Keratinocyte (primary cell): ENCODE results near the gene DBP. TPM values are rescaled to one million over a fixed set of nuclear protein-coding genes. Genes with fewer than 3 reads are reported as not detected.

ENCODE experiments used
- DNase-seq: peaks from one replicate; pipeline ENCODE4 v3.0.0-alpha.2; 2011; ENCODE audit warnings: low read depth, missing footprints, low spot score
- FAIRE-seq: peaks from 2 replicates; lab custom pipeline; 2011; peaks lifted over from hg19 to GRCh38; lab: Jason Lieb, UNC
- H2AFZ ChIP-seq: 2 replicates; pipeline ENCODE4 v1.6.0; 2012; ENCODE audit warnings: low read length, control low read depth, inconsistent platforms; ENCODE audit not compliant: control insufficient read depth
- H3K27ac ChIP-seq: 2 replicates; pipeline ENCODE4 v1.5.1; 2011; ENCODE audit warnings: low read length; ENCODE audit not compliant: control insufficient read depth, insufficient read depth
- H3K27me3 ChIP-seq: 3 replicates; pipeline ENCODE4 v1.6.0; 2011; ENCODE audit warnings: low read length; ENCODE audit not compliant: control insufficient read depth, insufficient read depth; ENCODE audit errors: extremely low read depth
- H3K36me3 ChIP-seq, 2 experiments: 2 replicates in 1 of 2; 3 replicates in 1 of 2; pipeline ENCODE4 v1.5.1; 2011; ENCODE audit warnings: low read length in 2 of 2, mild to moderate bottlenecking in 1 of 2; ENCODE audit not compliant: control insufficient read depth in 2 of 2, insufficient read depth in 2 of 2; ENCODE audit errors: extremely low read depth in 1 of 2
- H3K4me1 ChIP-seq: 3 replicates; pipeline ENCODE4 v1.5.1; 2011; ENCODE audit warnings: low read length; ENCODE audit not compliant: control insufficient read depth, insufficient read depth; ENCODE audit errors: extremely low read depth
- H3K4me2 ChIP-seq: 3 replicates; pipeline ENCODE4 v1.6.0; 2011; ENCODE audit warnings: low read depth, low read length; ENCODE audit not compliant: control insufficient read depth, insufficient read depth; ENCODE audit errors: extremely low read depth
- H3K4me3 ChIP-seq, 3 experiments: fragments of 200-600 bp in 1 of 3; sonication (generic) in 1 of 3; 2 replicates in 2 of 3; 3 replicates in 1 of 3; pipeline ENCODE4 v1.5.1; 2011 to 2016; ENCODE audit warnings: low read length in 3 of 3, mild to moderate bottlenecking in 3 of 3, control low read depth in 2 of 3, inconsistent platforms in 1 of 3, low read depth in 1 of 3, mixed read lengths in 1 of 3, mixed run types in 1 of 3, moderate library complexity in 1 of 3; ENCODE audit not compliant: control insufficient read depth in 2 of 3, insufficient read depth in 2 of 3; ENCODE audit errors: extremely low read depth in 1 of 3
- H3K79me2 ChIP-seq: 2 replicates; pipeline ENCODE4 v1.6.0; 2012; ENCODE audit warnings: low read length; ENCODE audit not compliant: control insufficient read depth, insufficient read depth
- H3K9ac ChIP-seq: 3 replicates; pipeline ENCODE4 v1.6.0; 2011; ENCODE audit warnings: low read length; ENCODE audit not compliant: control insufficient read depth, insufficient read depth; ENCODE audit errors: extremely low read depth
- H3K9me1 ChIP-seq: 3 replicates; pipeline ENCODE4 v1.6.0; 2011; ENCODE audit warnings: low read length; ENCODE audit not compliant: control insufficient read depth, insufficient read depth; ENCODE audit errors: extremely low read depth
- H3K9me3 ChIP-seq: 2 replicates; pipeline ENCODE4 v1.5.1; 2012; ENCODE audit warnings: low read depth, low read length; ENCODE audit not compliant: control insufficient read depth
- H4K20me1 ChIP-seq: 3 replicates; pipeline ENCODE4 v1.6.0; 2011; ENCODE audit warnings: low read length; ENCODE audit not compliant: control insufficient read depth, insufficient read depth; ENCODE audit errors: extremely low read depth
- EZH2 ChIP-seq: IDR thresholded peaks from one replicate; pipeline ENCODE4 v1.6.1; 2012; ENCODE audit warnings: inconsistent platforms, mild to moderate bottlenecking, low read length, moderate library complexity
- dilution Hi-C: fragments of 300-500 bp; cut with MboI; formaldehyde crosslinking; loops from one replicate; pipeline ENCODE4 v1.7.0; 2020; ENCODE audit warnings: low sequenced_read_pairs; ENCODE audit not compliant: extremely low pct_ligation_motif_present
- polyA plus RNA-seq, 5 experiments: library from polyadenylated mRNA; depleted of rRNA in 3 of 5; stranded (reverse) in 3 of 5; stranded (forward) in 1 of 5; unstranded in 1 of 5; fragments of >200 nt; gene quantifications; 1 replicate in 1 of 5; 2 replicates in 3 of 5; 3 replicates in 1 of 5; pipeline versions ENCODE4 v1.2.1 to v1.2.3, GENCODE V29; 2011 to 2012; ENCODE audit warnings: missing spikeins in 2 of 5, low read depth in 1 of 5, low replicate concordance in 1 of 5
- TF ChIP-seq, protein P1 (sequence below), 3 experiments: IDR thresholded peaks in 1 of 3; conservative IDR thresholded peaks in 1 of 3; optimal IDR thresholded peaks in 1 of 3; 2 replicates in 2 of 3; 3 replicates in 1 of 3; pipeline versions ENCODE3 to v1.5.1; 2011; ENCODE audit warnings: low read length in 3 of 3, mild to moderate bottlenecking in 3 of 3, moderate library complexity in 2 of 3, control low read depth in 1 of 3, inconsistent platforms in 1 of 3; ENCODE audit not compliant: insufficient read depth in 2 of 3; ENCODE audit errors: extremely low read depth in 1 of 3

The DBP gene
- polyA plus RNA-seq, 1 donor (not counting 4 experiments of a cell fraction or from before 2014, with no cell fraction given): 1.0 TPM

DNA sequence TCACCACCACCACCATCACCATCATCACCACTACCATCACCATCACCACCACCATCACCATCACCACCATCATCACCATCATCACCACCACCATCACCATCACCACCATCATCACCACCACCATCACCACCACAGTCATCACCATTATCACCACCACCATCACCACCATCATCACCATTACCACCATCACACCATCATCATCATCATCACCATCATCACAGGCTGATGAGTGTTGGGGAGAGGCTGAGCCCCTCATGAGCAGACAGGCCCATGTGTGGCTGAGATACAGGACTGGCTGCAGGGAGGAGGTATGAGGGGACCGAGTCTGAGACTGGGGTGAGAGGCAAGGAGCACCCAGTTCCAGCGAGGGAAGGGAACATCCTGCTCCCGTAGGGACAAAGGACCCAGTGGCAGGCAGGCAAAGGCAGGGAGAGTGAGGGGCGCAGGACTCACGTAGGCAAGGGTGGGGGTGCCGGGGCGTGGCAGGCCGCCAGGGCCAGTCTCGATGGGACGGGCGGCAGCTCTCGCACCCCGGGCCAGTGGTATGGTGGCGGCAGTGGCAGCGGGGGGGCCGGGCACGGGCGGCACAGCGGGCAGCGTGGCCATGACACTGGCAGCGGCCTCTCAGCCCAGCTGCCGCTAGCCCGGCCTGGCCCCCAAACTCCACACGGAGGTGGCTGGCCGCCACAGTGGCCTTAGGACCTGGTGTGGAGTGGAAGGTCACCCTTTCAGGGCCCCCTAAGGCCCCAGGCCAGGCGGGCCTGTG is 32.9 kb upstream of the DBP start:
- dilution Hi-C loops: no loop called here

DNA sequence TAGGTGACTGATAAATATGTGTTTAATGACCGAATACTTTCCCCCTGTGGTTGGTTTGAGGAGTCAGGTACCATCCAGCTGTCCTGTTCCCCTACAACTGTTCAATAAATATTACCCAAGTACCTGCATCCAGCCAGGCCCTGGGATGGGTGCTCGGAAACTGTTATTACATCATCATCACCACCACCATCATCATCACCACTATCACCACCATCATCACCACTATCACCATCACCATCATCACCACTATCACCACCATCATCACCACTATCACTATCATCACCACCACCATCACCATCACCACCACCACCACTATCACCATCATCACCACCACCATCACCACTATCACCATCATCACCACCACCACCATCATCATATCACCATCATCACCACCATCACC is 31.6 kb upstream of the DBP start:
- no peak overlapping the region for H3K9ac ChIP-seq

More for the DNA sequence above, 32.9 kb upstream of the DBP start:
- H3K9ac ChIP-seq: no peak overlapping the region
- no peak overlapping the region for H2AFZ ChIP-seq
- no peak overlapping the region for H3K4me3 ChIP-seq
- no peaks in the 10 kb centered on the region for H3K4me1 ChIP-seq
- H3K9me1 ChIP-seq: no peaks in the 10 kb centered on the region
- no peaks in the 10 kb centered on the region for H3K36me3 ChIP-seq
- TF ChIP-seq EZH2: no peak
- TF ChIP-seq, protein P1, sequence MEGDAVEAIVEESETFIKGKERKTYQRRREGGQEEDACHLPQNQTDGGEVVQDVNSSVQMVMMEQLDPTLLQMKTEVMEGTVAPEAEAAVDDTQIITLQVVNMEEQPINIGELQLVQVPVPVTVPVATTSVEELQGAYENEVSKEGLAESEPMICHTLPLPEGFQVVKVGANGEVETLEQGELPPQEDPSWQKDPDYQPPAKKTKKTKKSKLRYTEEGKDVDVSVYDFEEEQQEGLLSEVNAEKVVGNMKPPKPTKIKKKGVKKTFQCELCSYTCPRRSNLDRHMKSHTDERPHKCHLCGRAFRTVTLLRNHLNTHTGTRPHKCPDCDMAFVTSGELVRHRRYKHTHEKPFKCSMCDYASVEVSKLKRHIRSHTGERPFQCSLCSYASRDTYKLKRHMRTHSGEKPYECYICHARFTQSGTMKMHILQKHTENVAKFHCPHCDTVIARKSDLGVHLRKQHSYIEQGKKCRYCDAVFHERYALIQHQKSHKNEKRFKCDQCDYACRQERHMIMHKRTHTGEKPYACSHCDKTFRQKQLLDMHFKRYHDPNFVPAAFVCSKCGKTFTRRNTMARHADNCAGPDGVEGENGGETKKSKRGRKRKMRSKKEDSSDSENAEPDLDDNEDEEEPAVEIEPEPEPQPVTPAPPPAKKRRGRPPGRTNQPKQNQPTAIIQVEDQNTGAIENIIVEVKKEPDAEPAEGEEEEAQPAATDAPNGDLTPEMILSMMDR (optimal IDR thresholded peaks at IDR 0.05 in 1 of 3, IDR thresholded peaks at IDR 0.05 in 1 of 3, conservative IDR thresholded peaks at IDR 0.05 in 1 of 3; ENCODE audit: extremely low read depth in 1 of 3, insufficient read depth in 2 of 3, low read length in 3 of 3): no peak
- no peaks in the 10 kb centered on the region for H4K20me1 ChIP-seq
- DNase-seq (no peak), FAIRE-seq (no peak)
- H3K27me3 ChIP-seq: no peaks in the 10 kb centered on the region
- H3K9me3 ChIP-seq: no peaks in the 10 kb centered on the region
- no peak overlapping the region for H3K27ac ChIP-seq
- no peaks in the 10 kb centered on the region for H3K79me2 ChIP-seq
- H3K4me2 ChIP-seq: no peak overlapping the region

More for the DNA sequence above, 31.6 kb upstream of the DBP start:
- no peak overlapping the region for H3K4me2 ChIP-seq
- H3K79me2 ChIP-seq: no peaks in the 10 kb centered on the region
- FAIRE-seq (no peak), DNase-seq (no peak)
- H4K20me1 ChIP-seq: no peaks in the 10 kb centered on the region
- no peaks in the 10 kb centered on the region for H3K9me3 ChIP-seq
- no peak overlapping the region for H3K4me3 ChIP-seq
- no peak overlapping the region for H2AFZ ChIP-seq
- dilution Hi-C loops: no loop called here
- H3K27me3 ChIP-seq: no peaks in the 10 kb centered on the region
- no peak overlapping the region for H3K27ac ChIP-seq
- H3K9me1 ChIP-seq: no peaks in the 10 kb centered on the region
- no peaks in the 10 kb centered on the region for H3K36me3 ChIP-seq
- no peaks in the 10 kb centered on the region for H3K4me1 ChIP-seq
- TF ChIP-seq EZH2: no peak
- TF ChIP-seq, protein P1 (optimal IDR thresholded peaks at IDR 0.05 in 1 of 3, IDR thresholded peaks at IDR 0.05 in 1 of 3, conservative IDR thresholded peaks at IDR 0.05 in 1 of 3; ENCODE audit: extremely low read depth in 1 of 3, insufficient read depth in 2 of 3, low read length in 3 of 3): no peak
